H7 (cell line): ENCODE measurements around the gene USF3. TPM values are rescaled to one million over a fixed set of nuclear protein-coding genes. Genes with fewer than 3 reads are reported as not detected.
A peak's percentile ranks its signal among the peaks of the same experiment; 100 is the strongest.

Experiments used
- DNase-seq: peaks from one replicate; pipeline ENCODE4 v3.0.0; 2012
- H3K27me3 ChIP-seq: 2 replicates; pipeline ENCODE4 v1.6.0; 2011; ENCODE audit warnings: mild to moderate bottlenecking, low read length; ENCODE audit not compliant: control insufficient read depth, insufficient read depth
- H3K36me3 ChIP-seq: replicated peaks from 2 replicates; pipeline ENCODE4 v1.5.1; 2011; ENCODE audit warnings: low read length; ENCODE audit not compliant: control insufficient read depth, insufficient read depth
- H3K4me3 ChIP-seq: 2 replicates; pipeline ENCODE4 v1.5.1; 2011; ENCODE audit warnings: low read depth, mild to moderate bottlenecking, control low read depth, low read length, moderate library complexity; ENCODE audit not compliant: insufficient read depth
- total RNA-seq: library from RNA; depleted of rRNA; stranded (reverse); fragments of >200 nt; shearing (Covaris generic); gene quantifications from 2 replicates; pipeline ENCODE4 v1.2.3, GENCODE V29; 2014

Gene USF3
- total RNA-seq, 1 experiment from 2014 or later = 7.3 TPM

DNA sequence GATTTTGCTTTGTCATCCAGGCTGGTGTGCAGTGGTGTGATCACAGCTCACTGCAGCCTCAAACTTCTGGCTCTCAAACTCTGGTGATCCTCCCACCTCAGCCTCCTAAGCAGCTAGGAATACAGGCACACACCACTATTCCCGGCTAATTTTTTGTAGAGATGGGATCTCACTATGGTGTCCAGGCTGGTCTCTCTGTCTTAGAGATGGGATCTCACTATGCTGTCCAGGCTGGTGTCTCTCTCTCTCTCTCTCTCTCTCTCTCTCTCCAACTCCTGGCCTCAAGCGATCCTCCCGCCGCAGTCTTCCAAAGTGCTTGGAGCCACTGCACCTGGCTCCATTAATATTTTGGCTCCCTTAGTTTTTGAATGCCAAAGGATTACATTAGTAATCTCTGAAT lies 17.7 kb downstream of the USF3 start:
- DNase-seq = no peak
- Histone ChIP-seq H3K4me3 (no peak overlapping the region), H3K27me3 (no peaks in the 10 kb centered on the region), H3K36me3 (no peaks in the 10 kb centered on the region)

DNA sequence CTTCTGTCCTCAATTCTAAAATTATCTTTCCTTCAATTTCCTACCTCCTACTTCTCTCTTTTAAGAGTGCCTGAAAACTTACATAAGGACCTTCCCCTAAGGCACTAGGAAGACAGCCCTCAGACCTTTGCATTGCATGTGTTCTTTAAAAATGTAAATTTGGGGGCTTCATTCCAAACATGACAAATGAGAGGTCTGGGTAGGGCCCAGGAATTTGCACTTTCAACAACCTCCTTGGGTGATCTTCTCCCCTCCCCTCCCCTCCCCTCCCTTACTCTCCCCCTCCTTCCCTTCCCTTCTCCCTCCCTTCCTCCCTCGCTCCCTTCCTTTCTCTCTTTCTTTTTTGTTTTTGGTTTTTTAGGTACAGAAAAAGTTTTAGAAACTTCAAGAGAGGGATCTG lies 18.7 kb downstream of the USF3 start:
- peak; percentile 17 for DNase-seq
- Histone ChIP-seq H3K36me3 (no peaks in the 10 kb centered on the region), H3K4me3 (no peak overlapping the region), H3K27me3 (no peaks in the 10 kb centered on the region)

DNA sequence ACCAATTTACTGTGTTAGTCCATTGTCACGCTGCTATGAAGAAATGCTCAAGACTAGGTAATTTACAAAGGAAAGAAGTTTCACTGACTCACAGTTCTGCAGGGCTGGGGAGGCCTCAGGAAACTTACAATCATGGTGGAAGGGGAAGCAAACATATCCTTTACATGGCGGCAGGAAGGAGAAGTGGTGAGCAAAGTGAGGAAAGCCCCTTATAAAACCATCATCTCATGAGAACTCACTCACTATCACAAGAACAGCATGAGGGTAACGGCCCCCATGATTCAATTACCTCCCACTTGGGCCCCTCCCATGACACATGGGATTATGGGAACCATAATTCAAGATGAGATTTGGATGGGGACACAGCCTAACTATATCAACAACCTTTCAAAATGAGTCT lies 20.2 kb downstream of the USF3 start:
- Histone ChIP-seq H3K36me3 (no peaks in the 10 kb centered on the region), H3K27me3 (no peaks in the 10 kb centered on the region)
- DNase-seq = no peak

DNA sequence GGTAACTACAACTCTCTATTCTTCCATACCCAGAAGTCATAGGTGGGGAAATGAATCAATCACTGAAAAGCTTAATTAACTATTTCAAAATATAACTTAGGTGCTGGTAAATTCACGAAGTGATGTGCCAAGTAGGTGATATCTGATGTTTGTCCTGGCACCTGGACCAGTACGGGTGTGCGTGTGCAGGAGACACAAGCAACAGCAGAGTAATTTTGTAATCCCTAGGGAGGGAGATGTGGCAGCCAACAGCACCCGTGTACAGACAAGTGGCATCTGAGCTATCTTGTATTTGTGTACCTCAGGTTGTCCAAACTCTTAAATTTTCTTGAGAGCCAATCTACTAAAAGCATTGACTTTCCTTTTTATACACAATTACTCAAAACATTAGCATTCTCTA lies 22.8 kb downstream of the USF3 start:
- H3K4me3 ChIP-seq = no peak overlapping the region
- no peaks in the 10 kb centered on the region for H3K36me3 ChIP-seq
- no peak for DNase-seq
- H3K27me3 ChIP-seq = no peaks in the 10 kb centered on the region

More for the DNA sequence above, 20.2 kb downstream of the USF3 start:
- H3K4me3 ChIP-seq = no peak overlapping the region

DNA sequence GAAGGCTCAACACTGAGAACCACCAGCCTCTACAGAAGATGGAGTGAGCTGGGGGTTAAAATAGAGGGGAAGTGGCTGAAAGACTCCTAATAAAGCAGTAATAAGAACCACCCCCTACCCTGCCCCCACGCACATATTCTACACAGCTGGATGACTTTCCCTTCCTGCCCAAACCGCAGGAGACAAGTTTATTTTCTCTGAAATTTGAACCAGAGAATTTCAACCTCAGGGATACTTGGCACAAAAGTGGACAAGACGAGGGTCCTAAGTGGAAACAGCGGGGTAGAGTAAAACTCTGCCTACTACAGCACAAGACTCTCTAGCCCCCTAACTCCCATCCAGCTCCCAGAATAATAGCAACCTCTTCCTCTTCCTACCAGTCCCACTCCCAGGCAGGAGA lies 28.4 kb downstream of the USF3 start:
- no peaks in the 10 kb centered on the region for H3K36me3 ChIP-seq
- peak; percentile 5 for DNase-seq
- H3K27me3 ChIP-seq = no peaks in the 10 kb centered on the region
- no peak overlapping the region for H3K4me3 ChIP-seq

DNA sequence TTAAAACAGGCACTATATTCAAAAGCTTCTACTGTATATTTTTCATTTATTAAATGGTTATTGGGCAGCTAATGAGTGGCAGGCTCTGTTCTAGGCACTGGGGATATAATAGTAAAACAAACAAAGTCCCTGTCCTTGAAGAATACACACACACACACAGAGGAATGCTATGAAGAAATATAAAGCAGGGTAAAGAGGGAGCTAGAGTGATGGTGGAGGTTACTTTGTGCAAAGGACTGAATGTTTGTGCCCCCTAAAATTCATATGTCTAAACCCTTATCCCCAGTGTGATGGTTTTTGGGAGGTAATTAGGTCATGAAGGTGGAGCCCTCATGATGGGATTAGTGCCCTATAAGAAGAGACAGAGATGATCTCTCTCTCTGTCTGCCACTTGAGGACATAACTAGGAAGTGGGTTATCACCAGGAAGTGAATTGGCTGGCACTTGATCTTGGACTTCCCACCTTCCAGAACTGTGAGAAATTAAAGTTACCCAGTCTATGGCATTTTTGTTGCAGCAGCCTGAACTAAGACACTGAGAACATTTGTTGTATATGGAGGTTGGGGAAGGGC lies 31.8 kb downstream of the USF3 start:
- no peak for DNase-seq
- no peaks in the 10 kb centered on the region for H3K27me3 ChIP-seq
- no peaks in the 10 kb centered on the region for H3K36me3 ChIP-seq
- H3K4me3 ChIP-seq = no peak overlapping the region

DNA sequence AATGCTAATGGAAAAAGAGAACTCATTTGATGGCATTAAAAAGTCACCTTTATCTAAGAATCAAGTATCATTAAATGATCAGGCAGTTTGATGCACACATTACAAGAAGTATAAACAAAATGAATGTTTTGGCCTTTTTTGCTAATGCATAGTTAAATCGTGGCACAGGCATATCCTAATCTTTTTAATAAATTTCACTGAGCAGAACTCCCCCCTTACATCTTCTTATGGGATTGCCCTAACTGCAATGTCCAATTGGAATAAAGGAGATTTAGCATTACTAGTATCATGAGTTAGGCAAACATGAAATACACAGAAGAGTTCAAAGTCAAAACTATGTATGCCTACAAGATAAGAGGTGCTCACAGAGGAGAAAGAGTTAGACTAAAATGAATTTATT lies 32.7 kb downstream of the USF3 start:
- no peaks in the 10 kb centered on the region for H3K27me3 ChIP-seq
- 0 out of 2 replicates have a peak, but pooled peaks cover 1% of the 10 kb centered on the region for H3K36me3 ChIP-seq
- no peak overlapping the region for H3K4me3 ChIP-seq
- DNase-seq = no peak

DNA sequence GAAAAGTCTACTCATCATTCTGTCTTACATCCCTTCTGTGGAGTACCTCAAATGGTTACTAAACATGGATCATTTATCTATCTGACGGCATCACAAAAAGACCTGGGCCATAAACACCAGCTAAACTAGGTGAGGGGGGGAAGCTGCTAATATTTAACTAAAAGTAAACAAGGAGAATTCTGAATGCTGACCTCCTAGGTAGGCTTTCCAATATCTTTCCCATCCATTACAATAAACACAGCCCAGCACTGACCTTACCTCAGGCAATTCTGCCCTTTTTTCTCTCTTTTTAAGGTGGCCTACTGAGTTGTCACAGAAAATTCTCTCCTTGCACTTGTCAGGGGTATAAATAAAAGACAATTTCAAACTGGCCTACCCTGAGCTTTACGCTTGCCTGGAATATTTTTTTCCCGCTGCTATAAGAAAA lies 33.1 kb downstream of the USF3 start:
- Histone ChIP-seq H3K27me3 (no peaks in the 10 kb centered on the region), H3K4me3 (no peak overlapping the region), H3K36me3 (0 out of 2 replicates have a peak, but pooled peaks cover 1% of the 10 kb centered on the region)
- DNase-seq = no peak

DNA sequence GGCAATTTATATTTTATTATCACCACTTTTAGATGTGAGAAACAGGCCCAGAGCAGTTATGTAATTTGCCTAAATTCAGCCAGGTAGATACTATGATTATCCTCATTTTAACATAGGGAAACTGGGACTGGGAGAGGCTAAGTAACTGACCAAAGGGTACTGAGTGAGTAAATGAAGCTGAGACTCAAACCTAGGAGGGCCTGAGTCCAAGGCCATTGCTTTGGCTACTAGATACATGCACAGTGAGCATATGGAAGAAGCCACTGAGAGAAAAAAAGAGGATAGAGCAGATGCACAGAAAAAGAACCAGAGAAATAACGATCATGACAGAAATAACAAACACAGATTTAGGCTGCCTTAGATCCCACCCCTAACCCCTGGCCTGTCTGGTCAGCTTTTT lies 33.6 kb downstream of the USF3 start:
- no peak overlapping the region for H3K4me3 ChIP-seq
- 0 out of 2 replicates have a peak, but pooled peaks cover 1% of the 10 kb centered on the region for H3K36me3 ChIP-seq
- H3K27me3 ChIP-seq = no peaks in the 10 kb centered on the region
- DNase-seq = no peak

DNA sequence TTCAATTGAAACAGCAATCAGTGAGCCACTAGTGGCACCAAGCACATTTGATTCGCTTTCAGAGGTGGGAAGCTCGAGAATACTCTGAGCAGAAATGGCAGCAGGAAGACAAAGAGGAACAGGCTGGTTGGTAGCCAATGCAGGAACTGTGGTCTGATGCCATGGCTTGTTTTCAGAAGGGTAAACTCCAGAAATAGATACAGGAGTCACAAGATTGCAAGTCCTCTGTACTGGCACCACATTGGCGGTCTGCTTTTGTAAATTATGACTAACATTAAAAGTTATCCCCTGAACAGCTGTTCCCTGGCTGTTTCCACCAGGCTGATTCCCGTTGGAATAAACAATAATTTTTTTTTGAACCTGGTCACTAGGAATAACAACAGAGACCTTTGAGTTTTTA lies 35.5 kb downstream of the USF3 start:
- 0 out of 2 replicates have a peak, but pooled peaks cover 1% of the 10 kb centered on the region for H3K36me3 ChIP-seq
- DNase-seq = no peak
- H3K27me3 ChIP-seq = no peaks in the 10 kb centered on the region
- H3K4me3 ChIP-seq = no peak overlapping the region

DNA sequence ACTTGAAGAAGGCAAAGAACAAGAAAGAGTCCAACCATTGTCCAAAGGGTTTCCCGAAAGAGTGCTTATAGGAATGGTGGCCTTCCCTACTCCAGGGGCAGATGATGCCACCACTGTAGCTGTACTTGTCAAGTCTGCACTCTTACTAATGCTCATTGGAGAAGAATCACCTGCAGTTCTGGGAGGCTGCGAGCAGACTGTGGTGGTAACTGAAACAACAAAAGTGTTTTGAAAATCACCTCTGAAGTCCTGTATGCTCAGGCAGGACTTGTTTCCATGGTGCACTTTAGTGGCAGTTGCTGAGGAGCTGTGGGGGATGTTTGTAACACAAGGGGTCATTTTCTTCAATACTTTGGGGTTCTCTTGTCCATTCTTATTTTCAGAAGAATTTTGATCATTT lies 36.0 kb downstream of the USF3 start:
- no peaks in the 10 kb centered on the region for H3K27me3 ChIP-seq
- DNase-seq = no peak

DNA sequence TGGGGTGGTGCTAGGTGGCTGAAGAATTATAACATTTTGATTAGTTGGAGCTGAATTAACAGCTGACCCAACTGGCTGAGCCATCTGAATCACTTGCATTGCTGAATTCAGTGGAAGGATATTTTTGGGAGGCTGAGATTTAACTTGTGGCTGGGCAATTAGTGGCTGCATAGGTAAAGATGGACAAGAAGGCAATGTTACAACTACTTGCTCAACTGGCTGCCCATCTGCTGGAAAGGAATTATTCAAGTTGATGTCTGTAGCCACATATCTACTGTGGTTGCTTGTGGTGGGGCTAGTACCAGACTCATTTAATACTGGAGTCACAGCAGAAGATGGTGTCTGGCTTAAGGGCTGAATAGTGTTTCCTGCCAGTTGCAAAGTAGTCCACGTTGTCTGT lies 36.4 kb downstream of the USF3 start:
- no peaks in the 10 kb centered on the region for H3K27me3 ChIP-seq
- H3K36me3 ChIP-seq = 0 out of 2 replicates have a peak, but pooled peaks cover 1% of the 10 kb centered on the region
- DNase-seq = no peak
- no peak overlapping the region for H3K4me3 ChIP-seq

More for the DNA sequence above, 36.0 kb downstream of the USF3 start:
- no peak overlapping the region for H3K4me3 ChIP-seq
- 0 out of 2 replicates have a peak, but pooled peaks cover 1% of the 10 kb centered on the region for H3K36me3 ChIP-seq

DNA sequence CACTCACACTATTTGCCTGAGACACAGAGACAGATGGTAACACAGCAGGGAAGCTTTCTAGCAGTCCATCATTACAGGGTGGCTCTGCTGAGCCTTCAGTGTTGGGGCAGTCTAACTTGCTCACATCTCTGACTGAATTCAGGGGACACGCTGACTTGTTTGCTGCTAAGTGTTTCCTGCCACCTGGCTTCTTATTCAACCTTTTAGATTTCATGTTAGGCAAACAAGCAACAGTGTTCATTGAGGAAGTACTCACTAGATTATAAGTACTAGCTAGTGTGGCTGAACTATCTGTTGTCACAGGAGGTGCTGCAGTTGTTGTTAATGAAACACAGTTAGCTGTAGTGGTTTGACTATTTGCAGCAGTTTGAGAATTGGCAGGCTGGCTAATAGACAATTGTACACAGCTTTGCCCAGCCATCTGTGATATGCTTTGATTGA lies 37.3 kb downstream of the USF3 start:
- Histone ChIP-seq H3K4me3 (no peak overlapping the region), H3K36me3 (0 out of 2 replicates have a peak, but pooled peaks cover 1% of the 10 kb centered on the region), H3K27me3 (no peaks in the 10 kb centered on the region)
- DNase-seq = no peak

DNA sequence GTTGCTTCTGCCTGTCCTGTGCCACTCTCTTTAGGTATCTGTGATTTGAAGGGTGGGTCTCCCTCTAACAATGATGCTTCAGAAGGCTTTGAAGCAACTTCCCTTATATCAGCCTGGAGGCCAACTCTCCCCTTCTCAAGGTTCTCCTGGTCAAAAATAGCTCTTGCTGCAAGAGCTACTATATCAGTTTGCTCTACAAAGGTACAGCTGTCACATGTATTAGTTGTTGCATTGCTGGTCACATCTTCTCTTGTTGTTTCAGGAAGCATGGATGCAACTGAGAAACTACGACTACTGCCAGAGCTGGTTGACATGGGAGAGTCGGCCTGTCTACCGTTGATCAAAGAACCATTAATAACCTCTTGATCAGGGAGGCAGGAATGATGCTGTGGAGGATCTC lies 38.3 kb downstream of the USF3 start:
- Histone ChIP-seq H3K4me3 (no peak overlapping the region), H3K36me3 (0 out of 2 replicates have a peak, but pooled peaks cover 1% of the 10 kb centered on the region), H3K27me3 (no peaks in the 10 kb centered on the region)
- no peak for DNase-seq

DNA sequence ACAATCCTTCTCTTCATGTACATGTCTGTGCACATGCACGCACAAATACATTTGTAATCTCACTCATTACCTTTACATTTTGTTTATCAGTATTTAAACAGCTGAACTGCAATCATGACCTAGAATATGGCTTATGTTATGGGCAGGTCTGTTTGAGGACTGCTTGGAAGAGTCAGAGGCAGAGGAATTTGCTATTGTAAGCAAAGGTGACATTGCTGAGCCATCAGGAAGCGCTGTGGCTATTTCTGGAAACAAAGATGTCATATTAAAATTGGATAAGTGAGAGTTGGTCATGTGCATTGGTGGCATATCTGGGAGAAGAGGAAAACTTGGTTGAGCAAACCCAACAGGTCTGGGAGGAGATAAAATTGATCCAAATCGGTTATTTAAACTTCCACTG lies 41.6 kb downstream of the USF3 start:
- H3K4me3 ChIP-seq = no peak overlapping the region
- 0 out of 2 replicates have a peak, but pooled peaks cover 1% of the 10 kb centered on the region for H3K36me3 ChIP-seq
- H3K27me3 ChIP-seq = no peaks in the 10 kb centered on the region
- DNase-seq = no peak

DNA sequence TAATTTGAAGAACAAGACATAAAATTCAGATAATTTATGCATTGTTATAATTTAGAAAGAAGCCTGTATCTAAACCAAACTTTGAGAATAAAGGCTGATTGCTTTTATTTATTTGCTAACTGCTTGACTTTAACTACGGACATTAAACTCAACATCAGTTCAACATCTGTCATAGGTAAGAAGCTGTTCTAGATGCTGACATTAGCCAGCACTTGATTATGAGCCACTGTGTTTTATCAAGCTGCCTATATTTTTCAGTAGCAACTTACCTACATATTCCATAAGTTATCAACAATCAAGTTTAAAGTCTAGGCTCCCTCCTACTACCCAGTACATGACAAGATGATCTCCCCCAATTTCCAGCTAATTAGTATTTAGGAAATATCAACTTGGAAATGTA lies 42.1 kb downstream of the USF3 start:
- Histone ChIP-seq H3K27me3 (no peaks in the 10 kb centered on the region), H3K36me3 (0 out of 2 replicates have a peak, but pooled peaks cover 1% of the 10 kb centered on the region), H3K4me3 (no peak overlapping the region)
- DNase-seq = no peak
